Measurements from ENCODE around the gene ADAMTS17. TPM values are rescaled to one million over a fixed set of nuclear protein-coding genes. Genes with fewer than 3 reads are reported as not detected.
A peak's percentile ranks its signal among the peaks of the same experiment; 100 is the strongest.

ADAMTS17 gene
- total and polyA plus RNA-seq, 2 experiments from 2014 or later = 3.7 to 4.4 TPM

- H4K20me1 ChIP-seq (ENCODE audit: insufficient read depth, poor library complexity, severe bottlenecking) = no peaks in the 10 kb centered on the region
- H3K9me3 ChIP-seq (ENCODE audit: low read depth) = no peaks in the 10 kb centered on the region
- no peaks in the 10 kb centered on the region for H3K79me2 ChIP-seq
- H3K27me3 ChIP-seq = no peaks in the 10 kb centered on the region
- H2AFZ ChIP-seq = no peak overlapping the region
- H3K9me2 ChIP-seq (replicated peaks; ENCODE audit: insufficient read depth) = no peaks in the 10 kb centered on the region
- no peak for DNase-seq (ENCODE audit: low spot score)
- no peaks in the 10 kb centered on the region for H3K4me1 ChIP-seq (ENCODE audit: insufficient read depth)
- no peak overlapping the region for H3K27ac ChIP-seq
- WGBS (ENCODE audit: low lambda C conversion rate, missing lambda C conversion rate) = 94% methylated on average over 11 of the region's 11 CpGs
- TF ChIP-seq EZH2phosphoT487 (IDR thresholded peaks at IDR 0.05; ENCODE audit: low read depth, severe bottlenecking, unreplicated experiment) (no peak), EZH2 (IDR thresholded peaks at IDR 0.05; ENCODE audit: borderline replicate concordance) (no peak), CTCF (IDR thresholded peaks at IDR 0.05; ENCODE audit: poor library complexity) (no peak)
- H3K4me3 ChIP-seq = no peak overlapping the region
- no peaks in the 10 kb centered on the region for H3K36me3 ChIP-seq (replicated peaks; ENCODE audit: insufficient read depth, low read depth)
- H3K4me2 ChIP-seq = no peak overlapping the region
Observed at GRCh38 chr15:100048736-100049135, 293.0 kb downstream of the ADAMTS17 start.

- no peak for DNase-seq (ENCODE audit: low spot score)
- Histone ChIP-seq H3K36me3 (replicated peaks; ENCODE audit: insufficient read depth, low read depth) (no peaks in the 10 kb centered on the region), H3K4me1 (ENCODE audit: insufficient read depth) (no peaks in the 10 kb centered on the region), H3K9me2 (replicated peaks; ENCODE audit: insufficient read depth) (no peaks in the 10 kb centered on the region), H3K27me3 (no peaks in the 10 kb centered on the region), H3K27ac (no peak overlapping the region), H3K9me3 (ENCODE audit: low read depth) (no peaks in the 10 kb centered on the region), H3K79me2 (no peaks in the 10 kb centered on the region), H4K20me1 (ENCODE audit: insufficient read depth, poor library complexity, severe bottlenecking) (no peaks in the 10 kb centered on the region), H3K4me3 (no peak overlapping the region), H3K4me2 (no peak overlapping the region), H2AFZ (no peak overlapping the region)
- no peak for TF ChIP-seq EZH2 (IDR thresholded peaks at IDR 0.05; ENCODE audit: borderline replicate concordance)
- TF ChIP-seq EZH2phosphoT487 (IDR thresholded peaks at IDR 0.05; ENCODE audit: low read depth, severe bottlenecking, unreplicated experiment) = no peak
- no peak for TF ChIP-seq CTCF (IDR thresholded peaks at IDR 0.05; ENCODE audit: poor library complexity)
- 75% methylated on average over 6 of the region's 6 CpGs for WGBS (ENCODE audit: low lambda C conversion rate, missing lambda C conversion rate)
Observed at GRCh38 chr15:100043692-100044091, 298.1 kb downstream of the ADAMTS17 start.

GRCh38 chr15:100043068-100043641 lies 298.6 kb downstream of the ADAMTS17 start:
- no peak overlapping the region for H3K4me3 ChIP-seq
- WGBS (ENCODE audit: low lambda C conversion rate, missing lambda C conversion rate) = 77% methylated on average over 8 of the region's 8 CpGs
- TF ChIP-seq CTCF (IDR thresholded peaks at IDR 0.05; ENCODE audit: poor library complexity) = no peak
- no peak for TF ChIP-seq EZH2phosphoT487 (IDR thresholded peaks at IDR 0.05; ENCODE audit: low read depth, severe bottlenecking, unreplicated experiment)
- TF ChIP-seq EZH2 (IDR thresholded peaks at IDR 0.05; ENCODE audit: borderline replicate concordance) = no peak
- no peaks in the 10 kb centered on the region for H3K79me2 ChIP-seq
- H4K20me1 ChIP-seq (ENCODE audit: insufficient read depth, poor library complexity, severe bottlenecking) = no peaks in the 10 kb centered on the region
- no peak overlapping the region for H2AFZ ChIP-seq
- H3K9me2 ChIP-seq (replicated peaks; ENCODE audit: insufficient read depth) = no peaks in the 10 kb centered on the region
- no peaks in the 10 kb centered on the region for H3K9me3 ChIP-seq (ENCODE audit: low read depth)
- no peak overlapping the region for H3K27ac ChIP-seq
- H3K4me1 ChIP-seq (ENCODE audit: insufficient read depth) = no peaks in the 10 kb centered on the region
- no peak overlapping the region for H3K4me2 ChIP-seq
- no peaks in the 10 kb centered on the region for H3K27me3 ChIP-seq
- no peaks in the 10 kb centered on the region for H3K36me3 ChIP-seq (replicated peaks; ENCODE audit: insufficient read depth, low read depth)
- DNase-seq (ENCODE audit: low spot score) = peak; percentile 30

Data from hepatocyte (in vitro differentiated cells).